ENCODE results near the gene MTAP. TPM values are rescaled to one million over a fixed set of nuclear protein-coding genes. Genes with fewer than 3 reads are reported as not detected.
"Not testable (repeated sequence)": the region's sequence is repeated elsewhere in the genome, so short reads cannot be mapped to it uniquely, and the experiment has no call there.

MTAP gene
- total RNA-seq, 1 donor from 2014 or later, result 43.2 TPM

DNA sequence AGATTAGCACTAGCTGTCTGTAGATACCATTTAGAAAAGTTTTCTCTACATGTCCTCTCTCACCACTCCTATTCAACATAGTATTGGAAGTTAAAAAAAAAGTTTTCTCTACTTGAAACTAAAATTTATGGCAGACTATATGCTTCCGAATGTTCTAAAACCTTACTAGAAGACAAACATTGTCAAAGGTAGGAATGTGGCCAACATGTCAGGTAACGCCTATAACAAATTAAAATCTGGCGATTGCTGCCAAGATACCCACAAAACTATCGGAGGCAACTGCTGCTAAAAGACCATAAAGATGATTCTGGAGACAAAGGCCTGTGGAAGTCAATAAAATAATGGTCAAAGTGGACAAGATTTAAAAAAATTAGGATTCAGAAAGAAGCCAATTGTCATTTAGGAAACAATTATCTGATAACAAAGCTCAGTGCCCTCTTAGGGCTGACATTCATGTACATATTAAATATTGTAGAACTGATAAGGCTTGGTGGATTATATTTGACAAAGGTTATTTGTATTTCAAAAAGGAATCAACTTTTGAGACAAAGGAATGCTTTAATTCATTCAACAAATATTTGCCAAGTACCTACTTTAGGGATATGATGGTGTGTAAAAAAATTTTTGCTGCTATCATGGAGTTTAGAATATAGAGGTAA lies 139.0 kb downstream of the MTAP start:
- ATAC-seq (ENCODE audit: low read depth) (no peak), DNase-seq (no peak)
- intact Hi-C loops (cut with micrococcal nuclease), result no loop called here
- no peaks in the 10 kb centered on the region for H3K9me3 Mint-ChIP-seq
- H3K4me3 Mint-ChIP-seq, result no peak overlapping the region
- ChIA-PET POLR2A (no interaction called here), CTCF (no interaction called here)
- TF ChIP-seq, protein P1, sequence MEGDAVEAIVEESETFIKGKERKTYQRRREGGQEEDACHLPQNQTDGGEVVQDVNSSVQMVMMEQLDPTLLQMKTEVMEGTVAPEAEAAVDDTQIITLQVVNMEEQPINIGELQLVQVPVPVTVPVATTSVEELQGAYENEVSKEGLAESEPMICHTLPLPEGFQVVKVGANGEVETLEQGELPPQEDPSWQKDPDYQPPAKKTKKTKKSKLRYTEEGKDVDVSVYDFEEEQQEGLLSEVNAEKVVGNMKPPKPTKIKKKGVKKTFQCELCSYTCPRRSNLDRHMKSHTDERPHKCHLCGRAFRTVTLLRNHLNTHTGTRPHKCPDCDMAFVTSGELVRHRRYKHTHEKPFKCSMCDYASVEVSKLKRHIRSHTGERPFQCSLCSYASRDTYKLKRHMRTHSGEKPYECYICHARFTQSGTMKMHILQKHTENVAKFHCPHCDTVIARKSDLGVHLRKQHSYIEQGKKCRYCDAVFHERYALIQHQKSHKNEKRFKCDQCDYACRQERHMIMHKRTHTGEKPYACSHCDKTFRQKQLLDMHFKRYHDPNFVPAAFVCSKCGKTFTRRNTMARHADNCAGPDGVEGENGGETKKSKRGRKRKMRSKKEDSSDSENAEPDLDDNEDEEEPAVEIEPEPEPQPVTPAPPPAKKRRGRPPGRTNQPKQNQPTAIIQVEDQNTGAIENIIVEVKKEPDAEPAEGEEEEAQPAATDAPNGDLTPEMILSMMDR (IDR thresholded peaks at IDR 0.05), result no peak
- H3K27ac Mint-ChIP-seq, result no peak overlapping the region
- H3K36me3 Mint-ChIP-seq (ENCODE audit: low read depth), result no peaks in the 10 kb centered on the region
- H3K4me1 Mint-ChIP-seq, result no peaks in the 10 kb centered on the region
- H3K27me3 Mint-ChIP-seq, result peaks cover 16% of the 10 kb centered on the region

DNA sequence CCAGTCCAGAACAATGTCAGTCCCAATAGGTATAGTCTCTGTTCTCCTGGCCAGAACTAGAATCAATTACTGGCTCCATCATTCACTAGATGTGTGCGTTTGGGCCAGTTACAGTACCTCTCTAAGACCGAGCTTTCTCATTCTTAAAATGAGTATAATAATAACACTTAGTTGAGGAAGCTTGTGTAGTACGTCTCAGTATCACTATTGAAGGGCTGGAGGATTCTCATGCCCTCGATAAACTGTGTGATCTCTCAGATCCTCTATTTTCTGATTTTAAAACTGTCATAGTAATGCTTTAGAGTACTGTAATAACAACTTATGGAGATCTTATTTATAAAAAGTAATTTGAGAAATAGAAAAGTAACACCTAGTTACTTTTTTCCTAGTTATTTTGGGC lies 141.0 kb downstream of the MTAP start:
- intact Hi-C loops (cut with micrococcal nuclease), result no loop called here
- Mint-ChIP-seq H3K27ac (no peak overlapping the region), H3K4me1 (no peaks in the 10 kb centered on the region), H3K27me3 (peaks cover 22% of the 10 kb centered on the region), H3K4me3 (no peak overlapping the region), H3K36me3 (ENCODE audit: low read depth) (no peaks in the 10 kb centered on the region), H3K9me3 (no peaks in the 10 kb centered on the region)
- POLR2A ChIA-PET, result no interaction called here
- TF ChIP-seq, protein P1 (IDR thresholded peaks at IDR 0.05), result no peak
- DNase-seq, result no peak
- CTCF ChIA-PET, result no interaction called here
- no peak for ATAC-seq (ENCODE audit: low read depth)

GRCh38 chr9:21945606-21946005 lies 143.2 kb downstream of the MTAP start:
- intact Hi-C loops (cut with micrococcal nuclease), result no loop called here
- no peaks in the 10 kb centered on the region for H3K4me1 Mint-ChIP-seq
- POLR2A ChIA-PET, result no interaction called here
- CTCF ChIA-PET, result no interaction called here
- DNase-seq, result no peak
- no peak overlapping the region for H3K27ac Mint-ChIP-seq
- peaks cover 26% of the 10 kb centered on the region for H3K27me3 Mint-ChIP-seq
- TF ChIP-seq, protein P1 (IDR thresholded peaks at IDR 0.05), result no peak
- H3K9me3 Mint-ChIP-seq, result no peaks in the 10 kb centered on the region
- no peak for ATAC-seq (ENCODE audit: low read depth)
- no peaks in the 10 kb centered on the region for H3K36me3 Mint-ChIP-seq (ENCODE audit: low read depth)
- H3K4me3 Mint-ChIP-seq, result no peak overlapping the region

- H3K4me3 Mint-ChIP-seq, result no peak overlapping the region
- ChIA-PET CTCF (no interaction called here), POLR2A (no interaction called here)
- peaks cover 29% of the 10 kb centered on the region for H3K27me3 Mint-ChIP-seq
- no peak for DNase-seq
- TF ChIP-seq, protein P1 (IDR thresholded peaks at IDR 0.05), result no peak
- no peaks in the 10 kb centered on the region for H3K4me1 Mint-ChIP-seq
- no peaks in the 10 kb centered on the region for H3K36me3 Mint-ChIP-seq (ENCODE audit: low read depth)
- H3K9me3 Mint-ChIP-seq, result peaks cover 5% of the 10 kb centered on the region
- intact Hi-C loops (cut with micrococcal nuclease), result no loop called here
- no peak overlapping the region for H3K27ac Mint-ChIP-seq
- ATAC-seq (ENCODE audit: low read depth), result no peak
Measured at GRCh38 chr9:21958833-21959232, 156.4 kb downstream of the MTAP start.

DNA sequence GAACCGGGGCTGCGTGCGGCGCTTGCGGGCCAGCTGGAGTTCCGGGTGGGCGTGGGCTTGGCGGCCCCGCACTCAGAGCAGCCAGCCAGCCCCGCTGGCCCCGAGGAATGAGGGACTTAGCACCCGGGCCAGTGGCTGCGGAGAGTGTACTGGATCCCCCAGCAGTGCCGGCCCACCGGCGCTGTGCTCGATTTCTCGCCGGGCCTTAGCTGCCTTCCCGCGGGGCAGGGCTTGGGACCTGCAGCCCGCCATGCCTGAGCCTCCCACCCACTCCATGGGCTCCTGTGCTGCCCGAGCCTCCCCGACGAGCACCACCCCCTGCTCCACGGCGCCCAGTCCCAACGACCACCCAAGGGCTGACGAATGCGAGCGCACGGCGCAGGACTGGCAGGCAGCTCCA lies 156.8 kb downstream of the MTAP start:
- H3K4me3 Mint-ChIP-seq; ATAC-seq (ENCODE audit: low read depth); POLR2A ChIA-PET; H3K4me1 Mint-ChIP-seq; H3K36me3 Mint-ChIP-seq (ENCODE audit: low read depth); H3K9me3 Mint-ChIP-seq; intact Hi-C loops (cut with micrococcal nuclease); DNase-seq; H3K27ac Mint-ChIP-seq: not testable (repeated sequence)
- H3K27me3 Mint-ChIP-seq, result peaks cover 31% of the 10 kb centered on the region
- CTCF ChIA-PET, result interaction anchor here (1.1 kb wide), 1 partner anchor 285 kb away, joined by 3 read pairs; no protein-coding TSS in a partner anchor

- Mint-ChIP-seq H3K27ac (no peak overlapping the region), H3K4me1 (peaks cover 17% of the 10 kb centered on the region), H3K4me3 (no peak overlapping the region), H3K36me3 (ENCODE audit: low read depth) (no peaks in the 10 kb centered on the region), H3K27me3 (peaks cover 51% of the 10 kb centered on the region), H3K9me3 (peaks cover 5% of the 10 kb centered on the region)
- ChIA-PET POLR2A (no interaction called here), CTCF (no interaction called here)
- intact Hi-C loops (cut with micrococcal nuclease), result no loop called here
- no peak for ATAC-seq (ENCODE audit: low read depth)
- no peak for DNase-seq
- TF ChIP-seq, protein P1 (IDR thresholded peaks at IDR 0.05), result no peak
Measured at GRCh38 chr9:21961569-21961968, 159.1 kb downstream of the MTAP start.
